Panc1 (cell line): ENCODE measurements around the gene KIAA1614. TPM values are rescaled to one million over a fixed set of nuclear protein-coding genes. Genes with fewer than 3 reads are reported as not detected.

Experiments
- ATAC-seq: fragments of 200-7000 bp; cut with Tn5 transposase; 2 replicates; pipeline ENCODE4 v1.9.1; 2020; ENCODE audit warnings: mild to moderate bottlenecking, moderate library complexity
- BruUV-seq: library from RNA; stranded (reverse); fragments of 400-500 nt; replicated peaks from 2 replicates; lab custom pipeline; 2021; lab: Mats Ljungman, UMichigan
- CTCF ChIA-PET: fragments of 300-600 bp; sonication (Branson Sonifier 250); formaldehyde crosslinking; loops from one replicate; lab custom pipeline; 2022; ENCODE audit warnings: antibody characterized with exemption; lab: Charles Lee
- POLR2A ChIA-PET: fragments of 300-600 bp; sonication (Branson Sonifier 250); formaldehyde crosslinking; loops from one replicate; lab custom pipeline; 2022; ENCODE audit warnings: antibody characterized with exemption; lab: Charles Lee
- DNase-seq: peaks from one replicate; pipeline ENCODE4 v3.0.0-alpha.2; 2010; ENCODE audit warnings: low read depth, low spot score
- H3K27ac ChIP-seq: 2 replicates; pipeline ENCODE4 v1.5.1; 2011; ENCODE audit warnings: mild to moderate bottlenecking, low read length, inconsistent platforms
- H3K27me3 ChIP-seq: fragments of 200-500 bp; sonication (Bioruptor generic); 2 replicates; pipeline ENCODE4 v1.6.0; 2014; ENCODE audit warnings: low read length, inconsistent platforms; ENCODE audit not compliant: control insufficient read depth, insufficient read depth
- H3K36me3 ChIP-seq: fragments of 200-500 bp; sonication (Bioruptor generic); 2 replicates; pipeline ENCODE4 v1.5.1; 2014; ENCODE audit warnings: inconsistent platforms, mild to moderate bottlenecking, low read length, moderate library complexity; ENCODE audit not compliant: control insufficient read depth, insufficient read depth
- H3K4me1 ChIP-seq: 2 replicates; pipeline ENCODE4 v1.5.1; 2011; ENCODE audit warnings: inconsistent platforms, mild to moderate bottlenecking, low read length, moderate library complexity; ENCODE audit not compliant: control insufficient read depth, insufficient read depth
- H3K4me3 ChIP-seq, 2 experiments: 2 replicates each; pipeline ENCODE4 v1.5.1; 2011 to 2012; ENCODE audit warnings: low read depth in 2 of 2, low read length in 2 of 2, mild to moderate bottlenecking in 2 of 2, inconsistent platforms in 1 of 2, moderate library complexity in 1 of 2
- H3K9me3 ChIP-seq: fragments of 200-500 bp; sonication (Bioruptor generic); 2 replicates; pipeline ENCODE4 v1.5.1; 2014; ENCODE audit warnings: low read depth, mild to moderate bottlenecking, inconsistent platforms, low read length, moderate library complexity; ENCODE audit not compliant: control insufficient read depth, insufficient read depth
- CTCF ChIP-seq: fragments of 450-650 bp; IDR thresholded peaks from 2 replicates; pipeline ENCODE4 v1.5.1; 2017; ENCODE audit warnings: mild to moderate bottlenecking
- POLR2AphosphoS5 ChIP-seq: IDR thresholded peaks from 2 replicates; pipeline ENCODE4 v1.6.1; 2012; ENCODE audit warnings: mild to moderate bottlenecking, low read depth, low read length, moderate library complexity
- REST ChIP-seq, 2 experiments: IDR thresholded peaks; 2 replicates each; pipeline ENCODE4 v1.6.1; 2011 to 2012; ENCODE audit warnings: low read depth in 2 of 2, control low read depth in 1 of 2, low read length in 1 of 2, mild to moderate bottlenecking in 1 of 2, moderate library complexity in 1 of 2; ENCODE audit not compliant: insufficient read depth in 1 of 2
- SIN3A ChIP-seq: IDR thresholded peaks from 2 replicates; pipeline ENCODE4 v1.6.1; 2012; ENCODE audit warnings: low read depth, mild to moderate bottlenecking, low read length, moderate library complexity, borderline replicate concordance; ENCODE audit not compliant: insufficient read depth
- TCF7L2 ChIP-seq: IDR thresholded peaks from 2 replicates; pipeline ENCODE4 v1.6.1; 2011; ENCODE audit warnings: mild to moderate bottlenecking, low read depth, low read length, inconsistent platforms
- in situ Hi-C: cut with HindIII; loops from 2 replicates; pipeline ENCODE4 v1.10.0; 2016; ENCODE audit warnings: low sequenced_read_pairs, low pct_unique_long_range_greater_than_20kb
- intact Hi-C: fragments of 100-400 bp; cut with micrococcal nuclease; formaldehyde crosslinking; loops from one replicate; pipeline ENCODE4 v1.10.0; 2022; ENCODE audit not compliant: unreplicated experiment
- total RNA-seq: library from RNA; stranded (reverse); gene quantifications from one replicate; pipeline ENCODE4 v1.2.1, GENCODE V29; 2021; ENCODE audit not compliant: unreplicated experiment

Gene KIAA1614
- total RNA-seq, 1 experiment from 2014 or later = 0.80 TPM

GRCh38 chr1:180920193-180920592, 7.5 kb downstream of the KIAA1614 start:
- no peak overlapping the region for H3K27ac ChIP-seq
- no peaks in the 10 kb centered on the region for H3K9me3 ChIP-seq
- H3K36me3 ChIP-seq = no peaks in the 10 kb centered on the region
- intact Hi-C loops (no loop called here), in situ Hi-C loops (no loop called here)
- peaks cover 2% of the 10 kb centered on the region for H3K4me1 ChIP-seq
- H3K27me3 ChIP-seq = no peaks in the 10 kb centered on the region
- no TSS peak for BruUV-seq
- POLR2A ChIA-PET = interaction anchor here (0.6 to 0.7 kb wide), 2 partner anchors 11 to 208 kb away, joined by 5 to 7 read pairs; no protein-coding TSS in a partner anchor
- no peak for DNase-seq
- CTCF ChIA-PET = interaction anchor here (0.6 to 0.7 kb wide), 3 partner anchors 9 to 214 kb away, joined by 3 to 6 read pairs (median 5); no protein-coding TSS in a partner anchor
- ATAC-seq = no peak
- TF ChIP-seq CTCF = no peak
- TF ChIP-seq REST (IDR thresholded peaks at IDR 0.05; ENCODE audit: insufficient read depth in 1 of 2, low read depth in 2 of 2, low read length in 1 of 2) = no peak
- TF ChIP-seq POLR2AphosphoS5 = no peak
- no peak for TF ChIP-seq TCF7L2
- no peak for TF ChIP-seq SIN3A
- H3K4me3 ChIP-seq = no peak overlapping the region

GRCh38 chr1:180920702-180921101, 8.0 kb downstream of the KIAA1614 start:
- no peaks in the 10 kb centered on the region for H3K27me3 ChIP-seq
- POLR2A ChIA-PET = interaction anchor here (0.6 to 0.7 kb wide), 2 partner anchors 12 to 208 kb away, joined by 5 to 7 read pairs; no protein-coding TSS in a partner anchor
- no peak for ATAC-seq
- peaks cover 4% of the 10 kb centered on the region for H3K4me1 ChIP-seq
- in situ Hi-C loops (no loop called here), intact Hi-C loops (no loop called here)
- H3K36me3 ChIP-seq = no peaks in the 10 kb centered on the region
- CTCF ChIA-PET = interaction anchor here (0.6 to 0.7 kb wide), 4 partner anchors 8 to 316 kb away, joined by 3 to 6 read pairs (median 6); no protein-coding TSS in a partner anchor
- H3K9me3 ChIP-seq = no peaks in the 10 kb centered on the region
- no peak overlapping the region for H3K4me3 ChIP-seq
- DNase-seq = no peak
- H3K27ac ChIP-seq = no peak overlapping the region
- no TSS peak for BruUV-seq
- TF ChIP-seq CTCF = no peak
- TF ChIP-seq POLR2AphosphoS5 = no peak
- no peak for TF ChIP-seq SIN3A
- no peak for TF ChIP-seq TCF7L2
- TF ChIP-seq REST (IDR thresholded peaks at IDR 0.05; ENCODE audit: insufficient read depth in 1 of 2, low read depth in 2 of 2, low read length in 1 of 2) = no peak
